ENCODE results near the gene ALPL.

Gene ALPL

DNA sequence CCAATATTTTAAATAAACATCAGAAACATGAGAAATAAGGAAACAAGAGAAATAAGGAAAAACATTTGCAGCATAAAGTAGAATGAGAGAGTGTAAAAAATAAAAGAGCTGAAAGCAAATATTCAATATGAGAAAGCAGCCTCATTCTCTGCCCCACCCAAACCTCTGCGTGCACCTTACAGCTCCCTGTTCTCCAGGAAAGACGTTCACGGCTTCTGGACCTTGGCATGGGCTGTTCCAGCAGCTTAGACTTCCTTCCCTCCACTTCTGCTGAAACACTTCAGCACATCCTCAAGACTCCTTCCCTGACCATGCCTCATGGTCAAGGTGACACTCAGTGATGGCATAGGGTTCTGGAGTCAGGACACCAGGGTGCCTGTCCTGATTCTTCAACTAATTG, 23.3 kb downstream of the ALPL start:
- no peak for TF ChIP-seq ZNF274 (IDR thresholded peaks at IDR 0.05; ENCODE audit: low read depth, low read length)
- H3K4me3 ChIP-seq (ENCODE audit: low read length): no peak overlapping the region

DNA sequence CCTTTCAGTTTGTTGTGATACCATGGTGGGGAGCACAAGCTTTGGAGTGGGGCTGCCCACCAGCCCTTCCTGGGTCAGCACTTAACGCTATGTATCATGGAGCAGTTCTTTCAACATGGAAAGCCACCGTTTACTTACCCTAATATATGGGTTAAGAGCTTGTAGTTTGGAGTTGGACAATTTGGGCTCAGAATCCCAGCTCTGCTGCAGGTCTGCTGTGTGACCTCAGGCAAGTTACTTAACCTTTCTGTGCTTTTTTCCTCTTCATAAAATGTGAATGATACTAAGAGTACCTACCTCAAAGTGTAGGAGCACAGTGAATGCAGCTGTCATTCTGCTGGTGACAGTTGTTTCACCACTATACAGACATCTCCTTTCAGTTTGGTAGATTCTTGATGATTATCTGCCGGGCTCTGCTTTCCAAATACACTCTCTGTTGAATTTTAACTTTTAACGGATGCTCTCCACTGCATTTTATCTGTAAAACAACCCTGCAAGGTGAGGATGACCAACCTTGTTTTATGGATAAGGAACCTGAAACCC, 23.8 kb downstream of the ALPL start:
- TF ChIP-seq ZNF274 (IDR thresholded peaks at IDR 0.05; ENCODE audit: low read depth, low read length): no peak
- H3K4me3 ChIP-seq (ENCODE audit: low read length): no peak overlapping the region

DNA sequence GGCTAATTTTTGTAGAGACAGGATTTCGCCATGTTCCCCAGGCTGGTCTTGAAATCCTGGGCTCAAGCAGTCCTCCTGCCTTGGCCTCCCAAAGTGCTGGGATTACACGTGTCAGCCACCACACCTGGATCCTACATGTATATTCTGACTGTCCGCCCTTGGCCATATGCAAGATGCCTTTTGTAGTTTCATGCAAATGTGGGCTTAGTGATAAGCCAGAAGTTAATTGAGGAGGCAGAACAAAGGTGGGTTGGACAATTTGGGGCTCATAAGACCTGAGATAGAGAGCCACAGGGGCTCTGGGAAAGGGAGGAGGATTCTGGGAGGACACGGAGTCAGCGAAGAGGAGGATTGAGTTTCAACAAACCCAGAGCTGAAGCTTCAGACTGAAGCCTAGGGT, 24.9 kb downstream of the ALPL start:
- no peak for TF ChIP-seq ZNF274 (IDR thresholded peaks at IDR 0.05; ENCODE audit: low read depth, low read length)
- no peak overlapping the region for H3K4me3 ChIP-seq (ENCODE audit: low read length)

DNA sequence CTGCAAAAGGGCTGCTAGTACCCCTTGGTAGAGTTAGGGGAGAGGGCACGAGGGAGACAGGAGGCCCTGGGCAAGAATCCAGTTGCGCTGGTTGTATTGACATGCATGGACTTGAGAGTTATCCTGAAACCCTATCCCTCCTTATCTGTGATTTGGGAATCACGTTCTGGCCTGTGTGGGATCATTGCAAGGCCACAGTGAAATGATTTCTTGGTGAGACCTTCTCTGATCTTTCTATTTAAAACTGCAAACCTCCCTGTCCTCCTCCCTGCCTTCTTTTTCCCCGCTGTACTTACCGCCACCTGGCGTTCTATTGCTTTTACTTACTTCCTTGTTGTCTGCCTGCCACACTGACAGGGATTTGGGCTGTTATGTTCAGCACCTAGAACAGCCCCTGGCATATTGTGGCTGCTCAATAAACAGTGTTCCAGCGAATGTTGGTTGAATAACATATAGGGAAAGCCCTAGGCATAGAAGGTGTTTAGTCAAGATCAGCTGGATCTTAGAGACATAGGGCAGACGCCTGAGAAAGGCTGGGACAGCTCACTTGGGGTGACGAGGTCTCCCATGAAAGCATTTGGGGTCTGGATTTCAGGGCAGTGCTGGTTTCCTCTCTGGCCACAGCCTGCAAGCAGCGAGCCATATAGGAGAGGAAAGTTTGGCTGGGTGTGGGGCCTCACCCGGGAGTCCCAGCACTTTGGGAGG, 25.6 kb downstream of the ALPL start:
- H3K4me3 ChIP-seq (ENCODE audit: low read length): no peak overlapping the region
- no peak for TF ChIP-seq ZNF274 (IDR thresholded peaks at IDR 0.05; ENCODE audit: low read depth, low read length)

DNA sequence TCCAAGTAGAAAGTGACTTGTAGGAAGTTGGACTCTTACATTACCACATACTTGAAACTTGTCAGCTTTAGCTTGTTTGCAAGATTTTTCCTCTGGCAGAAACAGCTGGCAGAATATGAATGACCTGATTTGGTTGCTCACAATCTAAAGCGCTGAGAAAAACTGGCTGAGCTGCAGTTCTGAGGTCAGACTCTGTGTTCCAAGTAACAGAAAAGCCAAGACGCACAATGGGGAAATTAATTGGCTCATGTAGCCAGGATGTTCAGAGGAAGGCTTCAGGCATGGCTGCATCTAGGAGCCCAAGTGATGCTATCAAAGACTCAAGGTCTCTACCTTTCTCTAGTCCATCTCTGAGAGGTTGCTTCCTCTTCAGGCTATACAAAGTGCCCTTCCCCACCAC, 27.0 kb downstream of the ALPL start:
- TF ChIP-seq ZNF274 (IDR thresholded peaks at IDR 0.05; ENCODE audit: low read depth, low read length): no peak
- H3K4me3 ChIP-seq (ENCODE audit: low read length): no peak overlapping the region

DNA sequence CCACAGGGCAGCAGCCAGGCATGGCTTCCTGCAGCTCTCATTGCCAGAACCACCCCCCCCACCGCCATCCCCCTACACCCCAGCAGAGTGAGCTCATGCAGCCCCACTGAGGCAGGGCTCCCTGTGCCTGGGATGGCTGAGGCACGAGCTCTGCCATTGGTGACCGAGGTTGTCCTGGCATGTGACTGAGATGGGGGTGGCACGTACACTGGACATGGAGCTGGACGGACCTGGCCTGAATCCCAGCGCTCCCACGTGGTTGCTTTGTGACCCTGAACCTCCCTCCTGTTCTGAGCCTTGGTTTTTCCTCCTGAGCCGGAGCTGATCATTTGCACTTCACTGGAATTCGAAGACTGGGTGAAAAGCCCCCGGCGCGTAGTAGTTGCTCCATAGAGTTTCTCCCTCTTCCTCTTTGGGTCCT, 28.3 kb downstream of the ALPL start:
- no peak for TF ChIP-seq ZNF274 (IDR thresholded peaks at IDR 0.05; ENCODE audit: low read depth, low read length)
- H3K4me3 ChIP-seq (ENCODE audit: low read length): no peak overlapping the region

DNA sequence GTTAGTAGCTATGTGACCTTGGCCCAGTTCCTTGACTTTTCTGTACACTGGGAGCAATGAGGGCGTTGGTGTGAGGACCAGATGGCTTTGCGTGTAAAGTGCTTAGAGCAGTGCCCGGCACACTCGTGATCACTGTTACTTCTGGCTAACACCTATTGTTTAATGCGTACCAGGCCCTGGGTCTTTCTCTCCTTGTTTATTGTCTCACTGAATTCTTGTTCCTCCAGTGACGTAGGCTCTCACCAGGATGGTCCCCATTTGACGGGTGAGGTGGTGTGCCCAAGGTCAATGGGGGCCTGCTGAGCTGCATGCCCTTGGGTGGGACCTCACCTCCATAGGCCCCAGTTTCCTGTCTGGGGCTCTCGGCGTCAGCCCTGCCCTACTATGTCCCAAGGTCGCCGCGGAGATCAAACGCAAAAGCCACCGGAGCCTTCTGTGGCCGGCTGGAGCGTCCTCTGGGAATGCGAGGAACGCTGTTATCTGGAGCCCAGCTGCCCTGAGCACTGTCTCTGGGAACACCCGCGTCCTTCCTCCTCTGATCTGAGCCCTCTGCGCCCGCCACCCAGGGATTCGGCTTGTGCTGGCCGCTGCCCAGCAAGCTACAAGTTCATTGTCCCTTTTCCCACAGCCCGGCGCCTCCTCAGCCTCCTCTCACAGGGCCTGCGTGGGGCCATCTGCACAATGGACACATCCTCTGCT, 28.9 kb downstream of the ALPL start:
- TF ChIP-seq ZNF274 (IDR thresholded peaks at IDR 0.05; ENCODE audit: low read depth, low read length): no peak
- H3K4me3 ChIP-seq (ENCODE audit: low read length): no peak overlapping the region

DNA sequence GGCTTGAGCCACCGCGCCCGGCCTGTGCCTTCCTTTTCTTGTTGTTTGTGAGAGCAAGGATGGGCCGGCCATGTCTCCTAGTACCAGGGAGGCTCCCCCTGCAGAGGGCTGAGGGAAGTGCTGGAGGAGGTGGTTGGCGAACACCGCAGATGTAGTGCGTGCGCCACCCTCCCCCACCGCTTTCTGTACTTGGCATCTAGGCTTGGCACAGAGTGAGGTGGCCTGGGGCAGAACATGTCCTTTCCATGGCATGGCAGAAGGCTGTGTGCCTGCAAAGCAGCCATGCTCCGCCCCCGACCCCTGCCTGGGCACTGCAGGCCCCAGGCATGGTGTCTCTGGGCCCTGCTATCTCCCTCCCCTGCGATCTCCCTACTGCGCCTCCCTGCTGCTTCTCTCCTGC, 30.7 kb downstream of the ALPL start:
- TF ChIP-seq ZNF274 (IDR thresholded peaks at IDR 0.05; ENCODE audit: low read depth, low read length): no peak
- H3K4me3 ChIP-seq (ENCODE audit: low read length): no peak overlapping the region

DNA sequence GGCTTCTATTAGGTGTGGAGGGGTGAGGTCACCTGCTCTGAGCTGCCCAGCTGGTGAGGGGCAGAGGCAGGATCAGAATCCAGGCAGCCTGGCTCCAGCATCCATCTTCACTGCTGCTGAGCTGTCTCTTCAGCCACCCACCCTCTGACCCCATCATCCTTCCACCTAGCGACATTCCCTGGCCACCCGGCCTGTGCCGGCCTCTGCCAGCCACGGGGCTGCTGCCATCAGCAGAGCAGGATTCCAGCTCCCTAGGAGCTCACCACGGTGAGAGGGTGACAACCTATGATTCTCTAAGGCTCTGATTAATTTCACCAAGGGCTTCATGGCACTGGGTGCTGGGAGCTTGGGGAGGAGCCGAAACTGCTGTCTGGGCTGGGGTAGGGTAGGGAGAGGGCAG, 32.1 kb downstream of the ALPL start:
- TF ChIP-seq ZNF274 (IDR thresholded peaks at IDR 0.05; ENCODE audit: low read depth, low read length): no peak
- H3K4me3 ChIP-seq (ENCODE audit: low read length): no peak overlapping the region

DNA sequence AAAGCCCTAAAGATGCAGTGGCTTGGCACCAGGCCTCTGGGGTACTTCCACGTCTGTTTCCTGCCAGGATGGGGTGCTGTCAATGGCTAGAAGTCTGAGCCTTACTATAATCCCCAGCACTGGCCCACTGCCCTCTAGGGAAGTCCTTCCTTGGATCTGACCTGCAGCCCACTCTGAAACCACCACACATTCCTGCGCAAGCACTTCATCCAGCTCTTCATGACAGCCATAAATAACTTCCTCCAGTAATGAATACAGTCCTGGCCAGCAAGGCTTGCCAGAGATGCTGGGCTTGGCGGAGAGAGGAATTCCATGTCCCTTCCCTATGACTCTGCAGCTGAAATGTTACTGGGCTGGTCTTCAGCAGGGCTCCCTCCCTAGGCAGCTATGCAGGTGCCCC, 32.6 kb downstream of the ALPL start:
- TF ChIP-seq ZNF274 (IDR thresholded peaks at IDR 0.05; ENCODE audit: low read depth, low read length): no peak
- H3K4me3 ChIP-seq (ENCODE audit: low read length): no peak overlapping the region

DNA sequence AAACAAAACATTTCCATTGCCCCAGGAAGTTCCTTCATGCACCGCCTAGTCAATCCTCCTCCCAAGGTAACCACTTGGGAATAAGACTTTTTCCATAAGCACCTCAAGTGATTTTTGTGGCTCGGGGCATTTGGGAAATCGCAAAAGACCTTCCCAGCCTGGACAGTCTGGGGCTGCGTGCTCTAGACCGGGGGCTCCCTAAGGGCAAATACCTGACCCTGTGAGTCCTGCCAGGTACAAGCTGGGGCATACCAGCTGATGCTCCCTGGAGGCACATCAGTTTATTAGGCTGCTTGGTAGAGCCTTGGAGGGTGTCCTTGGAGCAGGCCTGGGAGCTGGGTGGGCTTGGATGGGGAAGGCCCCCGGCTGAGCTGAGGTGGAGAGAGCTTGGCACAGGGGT, 34.4 kb downstream of the ALPL start:
- no peak overlapping the region for H3K4me3 ChIP-seq (ENCODE audit: low read length)
- TF ChIP-seq ZNF274 (IDR thresholded peaks at IDR 0.05; ENCODE audit: low read depth, low read length): no peak

DNA sequence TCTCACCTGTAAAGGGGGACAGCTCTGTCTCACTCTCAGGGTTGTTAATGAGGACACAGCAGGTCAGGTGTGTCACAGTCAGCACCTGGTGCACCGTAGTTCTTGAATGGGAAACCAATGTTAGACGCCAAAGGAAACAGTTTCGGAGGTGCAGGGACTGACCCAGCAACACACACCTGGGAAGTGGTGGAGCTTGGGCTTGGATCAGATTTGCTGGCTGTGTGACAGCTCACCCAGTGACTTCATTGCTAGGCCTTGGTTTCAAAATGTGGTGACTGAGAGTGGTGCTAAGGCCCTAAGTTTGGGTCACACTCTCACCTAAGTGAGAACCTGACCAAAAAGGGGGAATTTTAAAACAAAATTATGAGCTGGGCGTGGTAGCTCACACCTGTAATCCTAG, 34.9 kb downstream of the ALPL start:
- no peak overlapping the region for H3K4me3 ChIP-seq (ENCODE audit: low read length)
- no peak for TF ChIP-seq ZNF274 (IDR thresholded peaks at IDR 0.05; ENCODE audit: low read depth, low read length)

DNA sequence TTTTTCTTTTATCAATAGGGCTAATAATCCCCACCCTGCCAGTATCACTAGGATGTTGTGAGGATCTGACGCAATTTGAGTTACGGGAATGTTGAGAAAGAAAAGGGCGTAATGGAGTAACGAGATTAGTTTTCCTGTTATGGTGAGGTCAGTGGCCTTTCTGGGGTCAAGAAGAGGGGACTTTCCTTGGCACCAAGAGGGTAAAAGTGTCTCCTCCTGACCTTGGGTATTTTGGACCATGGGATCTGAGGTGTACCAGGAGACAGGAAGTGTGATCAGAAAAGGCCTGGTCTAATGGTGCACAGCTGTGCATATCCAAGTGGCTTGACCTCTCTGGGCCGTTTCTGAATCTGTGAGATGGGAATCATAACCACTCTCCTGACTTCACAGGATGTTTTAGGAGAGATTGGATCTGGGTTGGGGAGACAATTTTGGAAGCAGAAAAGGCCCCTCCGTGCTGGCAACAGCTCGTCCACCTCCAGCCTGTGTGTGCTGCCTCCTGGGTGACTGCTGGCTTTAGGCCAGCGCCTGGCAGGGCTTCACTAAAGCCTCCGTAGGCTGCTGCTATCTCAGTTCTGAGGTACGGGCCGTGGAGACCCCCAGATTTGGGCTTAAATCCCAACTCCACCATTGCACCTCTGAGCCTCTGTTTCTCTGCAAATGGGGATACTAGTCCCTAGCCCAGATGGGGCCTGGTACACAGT, 37.1 kb downstream of the ALPL start:
- H3K4me3 ChIP-seq (ENCODE audit: low read length): no peak overlapping the region
- TF ChIP-seq ZNF274 (IDR thresholded peaks at IDR 0.05; ENCODE audit: low read depth, low read length): no peak

DNA sequence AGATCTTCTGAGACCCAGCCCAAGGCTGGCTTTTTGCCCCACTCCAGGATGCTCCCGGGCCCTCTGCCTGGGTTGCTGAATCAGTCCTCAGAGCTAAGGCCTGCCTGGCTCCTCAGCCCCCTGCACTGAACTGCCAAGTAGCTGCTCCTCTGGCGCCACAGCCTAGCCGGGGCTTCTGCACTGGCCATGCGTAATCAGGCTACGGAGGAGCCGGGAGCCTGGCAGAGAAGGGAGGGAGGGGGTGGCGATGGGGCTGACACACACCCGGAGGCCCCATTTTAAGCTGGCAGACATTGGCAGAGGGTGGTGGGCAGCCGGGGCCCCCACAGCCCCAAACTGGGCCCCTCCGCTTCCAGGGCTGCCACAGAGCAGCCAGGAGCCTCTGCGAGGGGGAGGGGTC, 38.7 kb downstream of the ALPL start:
- no peak overlapping the region for H3K4me3 ChIP-seq (ENCODE audit: low read length)
- TF ChIP-seq ZNF274 (IDR thresholded peaks at IDR 0.05; ENCODE audit: low read depth, low read length): no peak

DNA sequence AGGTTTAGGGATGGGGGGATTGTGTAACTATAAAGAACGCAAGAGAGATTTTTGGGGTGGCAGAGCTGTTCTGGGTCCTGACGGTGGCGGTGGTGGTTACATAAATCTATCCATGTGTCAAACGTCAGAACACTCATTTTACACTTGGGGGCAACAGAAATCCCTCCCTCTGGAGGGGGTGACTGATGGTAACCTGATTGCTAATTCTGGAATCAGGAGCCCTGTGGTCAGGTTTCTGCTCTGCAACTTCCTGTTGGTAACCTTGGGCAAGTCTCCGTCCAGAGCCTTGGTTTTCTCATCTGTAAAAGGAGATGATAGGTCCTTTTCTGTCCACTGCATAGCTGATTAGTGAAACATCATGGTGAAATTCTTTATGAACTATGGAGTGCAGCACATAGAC, 40.9 kb downstream of the ALPL start:
- no peak for TF ChIP-seq ZNF274 (IDR thresholded peaks at IDR 0.05; ENCODE audit: low read depth, low read length)
- H3K4me3 ChIP-seq (ENCODE audit: low read length): no peak overlapping the region

All from GM08714 (cell line).